ENCODE measurements around the gene NELFCD.

- TF ChIP-seq CTCF (IDR thresholded peaks at IDR 0.05; ENCODE audit: insufficient read depth, low read length, poor library complexity, severe bottlenecking) (no peak), EZH2phosphoT487 (conservative IDR thresholded peaks at IDR 0.05; ENCODE audit: low read length) (no peak)
These were observed 4.9 kb upstream of the NELFCD start for GRCh38 chr20:58976061-58976730.

Data from SU-DHL-6 (cell line).